Keratinocyte (primary cell): ENCODE results near the gene CLK1.

Experiments used
- CTCF ChIP-seq, 3 experiments: IDR thresholded peaks in 1 of 3; conservative IDR thresholded peaks in 1 of 3; optimal IDR thresholded peaks in 1 of 3; 2 replicates in 2 of 3; 3 replicates in 1 of 3; pipeline versions ENCODE3 to v1.5.1; 2011; ENCODE audit warnings: low read length in 3 of 3, mild to moderate bottlenecking in 3 of 3, moderate library complexity in 2 of 3, control low read depth in 1 of 3, inconsistent platforms in 1 of 3; ENCODE audit not compliant: insufficient read depth in 2 of 3; ENCODE audit errors: extremely low read depth in 1 of 3
- EZH2 ChIP-seq: IDR thresholded peaks from one replicate; pipeline ENCODE4 v1.6.1; 2012; ENCODE audit warnings: inconsistent platforms, mild to moderate bottlenecking, low read length, moderate library complexity

DNA sequence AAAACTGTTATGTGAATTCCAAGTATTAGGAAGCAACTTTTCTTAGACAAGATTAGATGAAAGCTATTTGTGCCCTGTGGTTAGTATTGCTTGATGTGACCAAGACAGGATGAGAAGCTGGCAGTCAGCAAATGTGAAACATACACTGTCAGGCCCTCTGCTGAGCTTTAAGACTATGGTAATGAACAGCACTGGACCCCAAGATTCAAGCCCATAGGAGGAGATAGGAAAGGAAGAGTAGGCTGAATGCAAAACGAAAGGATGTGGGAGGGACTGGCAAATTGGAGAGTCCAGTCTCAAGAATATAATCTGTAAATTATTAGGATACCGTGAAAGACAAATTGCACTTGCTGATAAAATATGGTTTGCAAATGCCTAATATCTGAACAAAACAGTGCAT lies 36.4 kb downstream of the CLK1 start:
- no peak for TF ChIP-seq CTCF (optimal IDR thresholded peaks at IDR 0.05 in 1 of 3, IDR thresholded peaks at IDR 0.05 in 1 of 3, conservative IDR thresholded peaks at IDR 0.05 in 1 of 3; ENCODE audit: extremely low read depth in 1 of 3, insufficient read depth in 2 of 3, low read length in 3 of 3)
- TF ChIP-seq EZH2: no peak
